HG03196 (cell line): ENCODE data around the gene SNRPE.
"Not testable (repeated sequence)": the region's sequence is repeated elsewhere in the genome, so short reads cannot be mapped to it uniquely, and the experiment has no call there.

Source experiments
- ATAC-seq: cut with Tn5 transposase; IDR thresholded peaks from one replicate; pipeline ENCODE4 v1.9.1; 2021; ENCODE audit not compliant: unreplicated experiment

The SNRPE gene

DNA sequence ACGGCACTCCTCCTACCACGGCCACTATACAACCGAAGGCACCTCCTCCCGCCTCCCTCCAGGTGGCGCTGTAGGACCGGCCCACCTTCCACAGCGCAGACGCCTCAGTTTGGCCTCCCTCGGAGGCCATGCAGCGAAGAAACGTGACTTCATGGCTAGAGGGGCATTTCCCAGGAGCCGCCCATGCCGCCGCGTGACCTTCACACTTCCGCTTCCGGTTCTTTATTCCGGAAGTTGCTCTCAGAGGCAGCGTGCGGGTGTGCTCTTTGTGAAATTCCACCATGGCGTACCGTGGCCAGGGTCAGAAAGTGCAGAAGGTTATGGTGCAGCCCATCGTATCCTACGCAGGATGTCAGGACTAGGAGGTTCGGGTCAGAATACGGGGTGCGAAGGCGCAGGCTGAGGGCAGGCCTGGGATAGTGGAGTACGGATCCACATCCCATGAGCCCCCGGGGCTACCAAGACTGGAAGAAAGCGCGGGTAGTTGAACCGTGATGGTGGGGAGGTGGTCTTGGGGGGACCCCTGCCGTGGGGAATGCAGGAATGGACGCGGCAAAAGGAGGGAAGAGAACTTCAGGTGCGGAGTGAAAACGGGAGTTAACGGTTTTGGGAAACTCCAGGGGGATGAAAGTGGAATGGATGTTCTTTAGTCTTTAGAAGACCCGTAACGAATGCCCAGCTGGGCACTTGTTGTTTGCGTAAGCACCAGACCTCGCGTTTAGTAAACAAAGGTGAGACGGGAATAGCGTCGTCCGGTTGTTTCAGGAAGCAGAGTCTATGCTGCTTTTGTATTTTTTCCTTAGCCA lies at the start of gene SNRPE:
SNRPE (plus strand) TSS at position 221 of the 806 bp plus-strand sequence; CDS start at position 282, 61 bp downstream.
- ATAC-seq, result peak; percentile 99

DNA sequence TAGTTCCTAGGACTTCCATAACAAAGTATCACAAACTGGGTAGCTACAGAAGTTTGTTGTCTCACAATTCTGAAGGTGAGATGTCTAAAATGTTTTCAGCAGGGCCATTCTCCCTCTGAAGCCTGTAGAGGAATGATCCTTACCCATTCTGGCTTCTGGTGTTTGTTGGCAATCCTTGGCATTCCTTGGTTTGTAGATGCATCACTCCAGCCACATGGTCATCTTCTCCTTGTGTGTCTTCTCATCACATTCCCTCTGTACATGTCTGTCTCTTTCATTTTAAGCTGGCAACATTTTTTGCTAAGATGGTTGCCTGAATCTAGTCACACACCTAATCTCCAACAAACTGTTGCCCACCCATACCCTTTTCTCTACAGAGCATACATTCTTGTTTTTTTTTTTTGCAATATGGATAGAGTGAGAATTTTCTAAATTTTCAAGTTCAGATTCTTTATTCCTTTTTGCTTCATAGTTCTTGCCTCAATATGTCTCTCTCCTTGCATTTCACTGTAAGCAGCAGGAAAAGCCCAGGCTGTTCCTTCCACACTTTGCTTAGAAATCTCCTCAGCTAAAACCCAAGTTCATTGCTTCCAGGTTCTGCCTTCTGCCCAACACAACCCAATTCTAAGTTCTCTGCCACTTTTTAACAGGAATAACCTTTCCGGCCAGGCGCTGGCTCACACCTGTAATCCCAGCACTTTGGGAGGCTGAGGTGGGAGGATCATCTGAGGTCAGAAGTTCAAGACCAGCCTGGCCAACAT lies 47.6 kb upstream of the SNRPE start:
- ATAC-seq, result no peak

DNA sequence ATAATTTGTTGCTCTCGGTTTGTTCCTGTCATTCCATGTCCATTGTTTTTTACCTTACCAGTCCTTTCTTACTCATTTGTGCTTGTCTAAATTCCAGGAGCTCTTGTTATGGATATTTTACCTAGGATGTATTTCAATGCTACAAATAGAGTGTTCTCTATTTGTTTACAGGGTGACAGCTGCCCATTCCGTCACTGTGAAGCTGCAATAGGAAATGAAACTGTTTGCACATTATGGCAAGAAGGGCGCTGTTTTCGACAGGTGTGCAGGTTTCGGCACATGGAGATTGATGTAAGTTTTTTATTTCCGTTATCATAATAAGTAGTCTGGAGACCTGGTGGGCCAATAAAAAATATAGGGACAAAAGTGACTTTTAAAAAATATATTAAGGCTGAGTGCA lies 43.0 kb upstream of the SNRPE start:
- no peak for ATAC-seq

DNA sequence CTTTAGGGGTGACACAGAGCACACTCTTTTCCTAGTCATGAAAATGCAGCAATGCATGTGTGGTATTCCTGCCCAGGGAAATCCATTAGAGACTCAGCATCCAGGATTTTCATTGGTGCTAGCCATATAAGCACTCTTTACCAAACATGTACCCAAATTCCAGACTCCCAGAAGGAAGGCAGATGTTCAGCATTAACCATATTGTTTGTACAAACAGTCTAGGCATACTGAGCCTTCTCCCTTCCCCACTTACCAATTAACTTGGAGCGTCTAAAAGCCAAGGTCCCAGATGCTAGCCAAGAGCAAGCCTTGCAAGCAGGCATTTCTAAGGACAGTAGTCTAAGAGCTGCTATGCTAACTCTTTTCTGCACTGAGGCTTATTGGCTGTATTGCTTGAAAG lies 38.1 kb upstream of the SNRPE start:
- ATAC-seq, result no peak

DNA sequence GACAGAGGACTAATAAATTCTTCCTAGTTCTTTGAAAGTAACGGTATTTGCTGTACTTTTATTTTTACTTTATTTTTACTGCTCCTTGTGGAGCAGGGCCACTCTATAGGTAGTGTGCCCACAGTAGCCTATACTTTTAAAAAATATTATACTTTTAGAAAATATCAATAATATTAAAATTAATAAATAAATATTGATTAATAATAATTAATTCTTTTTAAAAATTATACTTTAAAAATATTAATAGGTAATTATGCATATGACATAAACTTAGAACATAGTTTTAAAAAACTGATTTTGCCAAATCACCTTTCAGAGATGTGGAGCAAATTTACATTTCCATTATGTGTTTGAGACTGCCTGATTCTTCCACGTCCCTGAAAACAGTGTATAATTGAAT lies 35.2 kb upstream of the SNRPE start:
- ATAC-seq, result no peak

DNA sequence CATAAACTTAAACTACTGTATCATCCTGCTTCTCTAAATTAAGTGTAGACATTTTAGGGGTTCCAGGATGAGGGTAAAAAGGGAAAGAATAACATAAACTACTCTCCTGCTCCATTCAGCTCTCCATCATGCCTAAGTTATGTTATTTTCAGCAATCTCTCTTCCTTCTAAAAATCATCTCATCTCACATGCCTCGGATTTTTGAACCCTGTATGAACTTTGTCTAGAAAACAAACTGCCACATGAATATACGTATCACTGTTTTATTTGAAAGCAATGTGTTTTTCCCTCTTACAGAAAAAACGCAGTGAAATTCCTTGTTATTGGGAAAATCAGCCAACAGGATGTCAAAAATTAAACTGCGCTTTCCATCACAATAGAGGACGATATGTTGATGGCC lies 33.4 kb upstream of the SNRPE start:
- no peak for ATAC-seq

DNA sequence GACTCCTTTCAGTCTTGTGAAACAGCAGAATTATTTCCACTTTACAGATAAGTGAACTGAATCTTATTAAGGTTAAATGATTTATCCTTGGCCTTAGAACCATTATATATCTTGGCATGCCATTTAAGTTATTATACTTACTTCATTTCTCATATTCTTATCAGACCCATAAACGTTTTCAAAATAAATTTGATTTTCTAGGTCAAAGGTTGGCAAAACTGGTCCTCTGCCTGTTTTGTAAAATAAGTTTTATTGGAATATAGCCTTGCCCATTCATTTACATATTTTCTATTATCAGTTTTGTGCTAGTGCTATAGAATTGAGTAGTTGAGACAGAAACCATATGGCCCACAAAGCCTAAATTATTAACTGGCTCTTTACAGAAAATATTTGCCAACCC lies 32.9 kb upstream of the SNRPE start:
- no peak for ATAC-seq

DNA sequence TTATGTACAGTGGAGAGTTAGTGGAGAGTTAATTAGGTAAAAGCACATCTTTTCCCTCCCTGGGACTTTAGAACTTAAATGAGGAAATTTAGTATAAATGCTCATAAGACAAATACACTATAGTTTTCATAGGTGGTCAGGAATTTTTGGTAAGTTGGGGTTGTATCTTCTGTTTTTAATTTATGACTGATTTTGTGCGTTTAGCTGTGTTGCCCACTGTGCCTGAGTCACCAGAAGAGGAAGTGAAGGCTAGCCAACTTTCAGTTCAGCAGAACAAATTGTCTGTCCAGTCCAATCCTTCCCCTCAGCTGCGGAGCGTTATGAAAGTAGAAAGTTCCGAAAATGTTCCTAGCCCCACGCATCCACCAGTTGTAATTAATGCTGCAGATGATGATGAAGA lies 32.2 kb upstream of the SNRPE start:
- not testable (repeated sequence) for ATAC-seq

DNA sequence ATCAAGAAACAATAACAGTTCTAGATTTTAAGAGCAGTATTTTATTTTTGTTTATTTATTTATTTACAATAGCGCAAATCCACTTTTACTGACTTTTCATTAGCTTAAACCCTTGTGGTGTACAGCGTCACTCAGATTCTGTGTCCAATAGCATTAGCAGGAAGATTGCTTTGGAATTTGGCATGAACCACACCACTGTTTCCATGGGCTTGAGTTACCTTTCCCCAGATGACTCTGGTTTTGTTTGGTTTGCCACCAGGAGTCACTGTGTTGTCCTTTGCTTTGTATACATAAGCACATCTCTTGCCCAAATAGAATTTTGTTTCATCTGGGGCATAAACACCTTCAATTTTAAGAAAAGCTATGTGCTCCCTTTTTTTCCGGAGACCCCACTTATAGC lies 25.9 kb upstream of the SNRPE start:
- ATAC-seq, result no peak

DNA sequence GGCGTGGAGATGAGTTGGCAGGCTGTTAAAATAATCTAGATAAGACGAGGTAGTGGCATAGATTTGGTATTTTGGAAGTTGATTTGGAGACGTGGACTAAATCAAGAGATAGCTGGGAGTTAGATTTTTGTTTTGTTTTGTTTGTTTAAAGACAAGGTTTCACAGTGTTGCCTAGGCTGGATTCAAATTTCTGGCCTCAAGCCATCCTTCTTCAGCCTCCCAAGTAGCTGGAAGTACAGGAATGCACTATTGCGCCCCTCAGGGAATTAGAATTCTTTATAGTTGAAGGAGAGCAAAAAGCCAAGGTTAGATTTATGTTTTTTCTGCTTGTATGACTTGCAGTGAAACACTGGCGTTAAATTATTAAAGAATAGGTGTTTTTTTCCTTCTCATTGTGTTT lies 22.3 kb upstream of the SNRPE start:
- no peak for ATAC-seq

DNA sequence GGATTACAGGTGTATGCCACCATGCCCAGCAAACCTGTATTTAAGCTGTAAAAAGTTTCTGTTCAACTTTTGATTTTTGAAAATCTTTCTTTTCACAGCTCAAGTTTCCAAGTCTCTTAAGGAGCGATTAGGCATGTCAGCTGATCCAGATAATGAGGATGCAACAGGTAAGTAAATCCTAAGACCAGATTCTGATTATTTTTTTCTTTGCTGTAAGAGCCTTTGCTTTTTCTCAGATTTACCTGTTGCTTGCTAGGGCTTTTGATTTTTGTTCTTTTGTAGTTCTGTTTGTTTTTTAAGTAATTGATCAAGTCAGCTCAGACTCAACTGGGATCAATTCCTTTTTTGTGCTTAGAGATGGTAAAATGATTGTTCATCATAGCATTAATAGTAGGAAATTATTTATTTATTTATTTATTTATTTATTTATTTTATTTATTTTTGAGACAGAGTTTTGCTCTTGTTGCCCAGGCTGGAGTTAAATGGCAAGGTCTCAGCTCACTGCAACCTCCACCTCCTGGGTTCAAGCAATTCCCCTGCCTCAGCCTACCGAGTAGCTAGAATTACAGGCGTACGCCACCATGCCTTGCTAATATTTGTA lies 21.1 kb upstream of the SNRPE start:
- ATAC-seq, result no peak

DNA sequence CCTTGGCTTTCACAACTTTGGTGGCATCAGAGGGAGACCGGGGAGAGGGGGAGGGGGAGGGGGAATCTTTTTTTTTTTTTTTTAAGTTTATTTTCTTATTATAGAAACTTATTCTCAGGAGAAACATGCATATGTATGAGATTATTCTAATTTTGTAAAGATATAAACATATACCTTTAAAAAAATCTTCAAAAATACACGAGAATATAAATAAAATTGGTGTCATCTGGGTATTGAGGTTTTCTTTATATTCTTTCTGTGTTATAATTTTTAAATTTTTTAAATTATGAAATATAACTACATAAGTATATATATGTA lies 18.9 kb upstream of the SNRPE start:
- ATAC-seq, result no peak

DNA sequence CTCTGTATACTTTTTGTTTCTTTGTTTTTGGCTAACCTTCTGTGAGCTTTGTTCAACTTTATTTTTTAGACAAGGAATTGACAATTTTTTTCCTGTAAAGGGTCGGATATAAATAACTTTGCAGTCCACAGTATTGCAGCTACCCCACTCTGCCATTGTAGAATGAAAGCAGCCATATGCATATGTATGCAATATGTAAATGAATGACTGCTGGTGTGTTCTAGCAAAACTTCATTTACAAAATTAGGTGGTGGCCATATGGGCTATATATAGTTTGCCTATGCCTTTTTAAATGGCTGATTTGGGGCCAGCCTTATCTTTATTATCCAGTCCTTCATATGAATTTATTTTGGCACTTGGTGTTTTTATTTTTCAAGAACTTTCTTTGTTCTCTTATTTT lies 18.0 kb upstream of the SNRPE start:
- ATAC-seq, result no peak

DNA sequence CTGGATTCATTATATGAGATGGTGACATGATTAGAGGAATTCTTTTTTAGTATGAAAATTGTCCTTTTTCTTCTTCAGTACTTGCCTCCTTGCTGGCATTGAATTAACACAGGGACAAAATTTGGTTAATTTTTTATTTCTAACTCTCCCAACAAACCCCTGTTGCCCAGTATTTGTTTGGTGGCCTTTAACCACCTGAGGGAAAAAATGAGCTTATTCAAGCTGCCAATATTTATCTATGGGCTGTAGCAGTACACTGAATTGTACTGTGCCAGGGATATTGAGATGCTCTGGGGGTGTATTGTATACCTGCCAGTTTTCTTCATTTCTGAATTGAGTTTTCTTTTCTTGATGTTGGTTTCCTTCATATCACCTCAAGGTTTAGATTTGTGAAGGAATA lies 8.3 kb upstream of the SNRPE start:
- ATAC-seq, result not testable (repeated sequence)

DNA sequence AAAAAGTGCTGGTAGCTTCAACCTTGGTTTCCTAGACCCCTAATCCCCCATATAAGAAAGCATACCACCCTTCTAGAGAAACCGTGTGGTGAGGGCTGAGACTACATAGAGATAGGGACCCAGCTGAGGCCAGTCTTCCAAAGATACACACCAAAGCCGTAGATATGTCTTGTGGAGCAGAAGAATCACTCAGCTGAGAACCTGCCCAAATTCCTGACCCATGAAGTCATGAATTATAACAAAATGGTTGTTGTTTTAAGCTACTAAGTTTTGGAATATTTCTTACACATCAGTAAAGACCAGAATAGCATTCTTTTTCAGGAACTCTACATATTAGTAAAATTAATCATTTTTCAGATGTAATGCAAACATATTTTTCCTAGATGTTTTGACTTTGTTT lies 3.3 kb upstream of the SNRPE start:
- ATAC-seq, result no peak

DNA sequence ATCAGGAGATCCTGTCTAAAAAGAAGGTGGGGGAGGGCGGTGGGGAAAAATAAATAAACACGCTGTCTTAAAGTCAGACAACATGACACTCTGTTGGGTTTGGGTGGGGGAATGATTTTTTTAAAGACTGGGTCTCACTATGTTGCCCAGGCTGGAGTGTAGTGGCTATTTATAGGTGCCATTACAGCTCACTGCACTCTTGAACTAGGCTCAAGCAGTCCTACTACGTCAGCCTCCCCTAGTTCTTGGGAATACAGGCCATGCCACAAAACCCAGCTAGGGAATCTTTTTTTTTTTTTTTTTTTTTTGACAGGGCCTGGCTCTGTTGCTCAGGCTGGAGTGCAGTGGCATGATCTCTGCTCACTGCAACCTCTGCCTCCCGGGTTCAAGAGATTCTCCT lies 2.4 kb upstream of the SNRPE start:
- ATAC-seq, result no peak

DNA sequence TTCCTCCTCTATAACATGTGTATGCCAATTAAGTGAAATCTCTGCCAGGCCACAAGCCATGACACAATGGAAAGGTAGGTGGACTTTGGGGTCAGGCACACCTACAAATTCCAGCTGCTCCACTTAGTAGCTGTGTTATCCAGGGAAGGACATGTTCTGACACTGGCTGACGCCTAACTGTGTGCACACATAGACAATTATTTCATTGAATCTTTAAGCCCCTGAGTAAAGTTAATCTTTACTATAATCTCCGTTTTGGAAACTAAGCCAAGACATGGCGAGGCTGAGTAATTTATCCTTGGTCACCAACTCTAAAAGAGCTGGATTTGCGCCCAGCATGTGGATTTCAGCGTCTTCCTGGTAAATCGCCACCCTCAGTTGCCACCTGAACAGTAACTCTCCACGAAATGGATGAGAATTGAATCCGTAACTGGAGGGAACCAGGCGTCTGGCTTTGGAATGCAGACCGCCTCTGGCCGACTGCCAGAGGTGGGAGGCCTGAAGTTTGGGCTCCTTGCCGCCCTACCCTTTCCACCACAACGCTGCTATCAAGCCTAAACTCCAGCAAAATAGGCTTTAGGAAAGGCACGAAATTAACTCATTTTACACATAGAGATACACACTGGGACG lies 888 bp upstream of the SNRPE start:
- no peak for ATAC-seq

DNA sequence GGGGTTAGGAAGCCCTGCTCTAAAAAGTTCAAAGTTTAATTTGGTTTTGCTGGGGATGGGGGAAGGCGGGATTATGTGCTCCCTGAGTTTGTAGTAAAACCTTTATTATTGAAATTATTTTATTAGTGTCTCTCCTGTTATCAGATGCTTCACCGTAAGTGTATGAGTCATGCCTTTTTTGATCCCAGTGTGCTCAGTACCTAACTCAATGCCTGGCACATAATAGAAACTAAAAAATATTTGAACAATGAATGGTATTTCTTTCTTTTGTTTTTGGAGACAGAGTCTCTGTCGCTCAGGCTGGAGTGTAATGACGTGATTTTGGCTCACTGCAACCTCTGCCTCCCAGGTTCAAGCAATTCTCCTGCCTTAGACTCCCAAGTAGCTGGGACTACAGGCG lies 6.4 kb downstream of the SNRPE start:
- no peak for ATAC-seq

DNA sequence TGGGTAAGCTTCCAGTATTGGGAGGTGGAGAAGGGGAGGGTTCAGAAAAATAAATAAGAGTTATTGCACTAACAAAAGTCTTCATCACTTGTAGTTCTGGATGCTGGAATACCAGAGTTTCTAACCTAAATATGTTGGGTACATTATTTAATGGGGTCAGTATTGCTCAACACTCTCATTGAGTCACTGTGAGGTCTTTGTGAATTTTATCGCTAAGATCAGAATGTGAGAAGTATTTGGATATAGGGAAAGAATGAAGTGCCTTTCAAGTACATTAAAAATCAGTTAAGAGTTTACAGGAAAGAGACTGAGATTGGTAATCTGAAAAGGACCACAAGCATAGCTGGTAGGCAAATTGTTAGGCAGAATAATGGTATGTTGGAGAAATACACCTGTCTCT lies 8.8 kb downstream of the SNRPE start:
- no peak for ATAC-seq

DNA sequence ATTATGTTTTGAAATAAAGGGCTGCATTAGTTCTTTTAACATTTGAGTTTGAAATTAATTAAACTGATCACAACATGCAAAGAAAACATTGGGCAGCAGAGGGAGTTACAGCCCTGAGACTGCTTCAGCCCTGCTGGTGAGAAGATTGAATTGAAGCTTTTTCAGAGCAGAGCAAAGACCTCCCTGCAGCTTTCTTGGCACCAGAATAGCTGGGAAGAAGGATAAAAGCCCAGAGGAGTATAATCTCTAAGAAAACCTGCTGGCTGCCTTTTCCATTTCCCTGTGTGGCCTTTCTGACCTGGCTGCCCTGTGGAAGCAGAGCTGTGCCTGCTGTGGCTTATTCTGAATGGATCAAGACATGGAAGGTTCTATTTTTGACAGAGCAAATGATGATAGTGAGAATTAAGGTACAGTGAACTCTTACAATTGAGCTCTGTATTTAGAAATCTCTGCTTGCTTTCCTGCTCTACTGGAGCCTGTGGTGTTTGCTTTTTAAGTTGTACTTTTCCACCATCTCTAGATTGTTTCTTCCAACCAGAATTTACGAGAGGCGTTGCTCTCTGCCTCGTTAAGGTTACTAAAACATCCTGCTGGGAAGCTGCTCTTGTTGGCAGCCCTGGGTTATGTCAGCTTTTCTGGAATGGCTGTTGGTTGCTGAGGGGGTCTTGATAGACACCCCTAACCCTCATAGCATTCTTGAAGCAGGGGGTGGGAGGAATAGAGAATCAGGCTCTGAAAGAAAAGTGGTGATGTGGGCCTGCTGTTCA lies 9.9 kb downstream of the SNRPE start:
- no peak for ATAC-seq

DNA sequence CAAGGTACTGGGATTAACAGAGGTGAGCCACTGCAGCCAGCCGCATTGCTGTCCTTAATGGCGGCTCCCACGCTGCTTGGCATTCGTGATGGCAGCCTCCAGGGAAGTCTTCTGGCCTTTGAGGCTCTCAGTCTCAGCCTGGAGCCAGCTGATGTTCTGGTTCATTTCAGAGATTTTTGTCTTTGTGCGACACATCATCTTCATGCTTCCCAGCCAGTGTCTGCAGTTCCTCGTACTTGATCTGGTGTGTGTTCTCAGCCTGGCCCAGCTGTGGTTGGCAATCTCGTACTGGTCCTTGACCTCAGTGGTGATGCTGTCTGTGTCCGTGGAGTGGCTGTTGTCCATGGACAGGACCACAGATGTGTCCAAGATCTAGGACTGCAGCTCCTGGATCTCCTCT lies 11.7 kb downstream of the SNRPE start:
- ATAC-seq, result no peak
